ENCODE measurements around the gene LDB2.

Gene LDB2

DNA sequence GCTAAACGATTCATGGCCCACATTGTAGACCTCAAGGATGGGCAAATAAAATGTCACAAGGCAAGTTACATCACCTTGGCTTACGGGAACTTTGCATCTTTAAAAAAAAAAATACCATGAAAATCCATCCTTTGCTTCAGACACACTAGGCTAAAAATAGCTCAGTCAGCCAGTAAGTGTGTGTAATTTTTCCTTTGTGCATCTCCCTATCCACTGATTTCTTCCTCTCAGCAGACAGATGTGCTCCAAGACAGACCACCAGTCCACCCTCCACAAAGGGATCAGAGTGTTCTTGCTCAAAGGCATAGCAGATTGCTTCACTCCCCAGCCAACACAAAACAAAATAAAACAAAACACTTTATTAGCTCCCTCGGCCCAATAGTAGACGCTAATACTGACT lies 14.6 kb downstream of the LDB2 start:
- DNase-seq: no peak

DNA sequence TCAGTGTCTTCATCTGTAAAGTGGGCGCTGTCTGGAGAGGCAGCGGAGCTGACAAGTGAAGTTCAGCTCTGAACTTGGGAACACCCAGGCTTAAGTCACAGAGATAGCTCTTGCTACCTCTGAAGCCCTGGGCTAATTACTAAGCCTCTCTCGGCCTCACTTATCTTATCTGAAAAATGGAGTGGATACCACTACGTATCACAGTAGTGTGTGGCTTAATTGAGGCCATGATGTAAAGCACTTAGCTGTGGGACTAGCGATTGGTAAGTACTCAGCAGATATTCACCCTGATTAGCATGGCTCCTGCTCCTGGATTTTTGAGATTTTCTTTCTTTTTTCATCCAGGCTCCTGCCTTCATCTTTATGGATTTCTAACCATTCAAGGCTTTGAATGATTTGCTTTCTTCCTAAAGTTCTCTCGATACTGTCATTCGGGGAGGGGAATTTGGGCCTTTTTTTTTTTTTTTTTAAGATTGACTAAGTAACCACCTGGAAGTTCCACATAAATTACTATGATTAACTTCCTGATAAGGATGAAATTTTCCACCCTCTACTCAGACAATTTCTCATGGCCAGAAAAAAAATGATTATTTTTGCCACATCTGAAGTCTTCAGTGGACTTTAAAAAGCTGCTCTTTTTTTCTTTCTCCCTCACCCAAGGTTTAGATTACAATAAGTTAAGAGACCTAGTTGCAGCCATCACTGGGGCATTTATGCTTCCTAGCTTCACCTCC lies 17.1 kb downstream of the LDB2 start:
- no peak for DNase-seq

- no peak for DNase-seq
These were observed 23.0 kb downstream of the LDB2 start for GRCh38 chr4:16875487-16875886.

GRCh38 chr4:16869594-16870245 lies 28.7 kb downstream of the LDB2 start:
- DNase-seq: no peak

DNA sequence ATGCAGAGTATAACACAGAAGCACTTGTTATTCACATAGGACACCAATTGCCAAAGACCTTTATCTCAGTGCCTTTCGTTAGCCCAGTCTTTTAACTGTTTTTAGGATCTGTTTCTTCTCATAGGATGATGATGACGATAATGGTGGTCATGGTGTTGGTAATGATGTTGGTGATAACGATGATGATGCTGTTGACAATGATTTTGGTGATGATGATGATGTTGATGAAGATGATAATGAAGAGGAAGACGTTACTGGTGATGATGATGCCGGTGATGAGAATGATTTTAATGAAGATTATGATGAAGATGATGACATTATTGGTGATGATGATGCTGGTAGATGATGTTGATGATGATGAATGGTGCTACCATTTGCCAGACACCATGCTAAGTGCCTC lies 29.8 kb downstream of the LDB2 start:
- no peak for DNase-seq

DNA sequence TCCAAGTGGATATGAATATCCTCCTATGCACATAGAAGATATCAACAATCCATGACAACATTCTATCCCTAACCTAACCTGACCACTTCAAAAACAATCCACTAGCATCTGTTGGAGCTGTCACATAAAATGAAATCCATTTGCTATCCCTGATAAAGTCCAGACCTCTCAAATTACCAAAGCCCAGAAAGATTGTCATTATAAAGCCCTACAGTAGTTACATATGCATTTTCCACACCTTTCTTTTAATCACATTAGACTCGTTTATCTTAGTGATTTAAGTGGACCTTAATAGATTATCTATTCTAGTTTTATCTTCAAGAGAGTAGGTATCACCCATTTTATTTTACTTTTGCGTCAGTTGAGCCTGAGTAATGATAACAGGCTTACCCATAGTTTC lies 30.6 kb downstream of the LDB2 start:
- DNase-seq: no peak

DNA sequence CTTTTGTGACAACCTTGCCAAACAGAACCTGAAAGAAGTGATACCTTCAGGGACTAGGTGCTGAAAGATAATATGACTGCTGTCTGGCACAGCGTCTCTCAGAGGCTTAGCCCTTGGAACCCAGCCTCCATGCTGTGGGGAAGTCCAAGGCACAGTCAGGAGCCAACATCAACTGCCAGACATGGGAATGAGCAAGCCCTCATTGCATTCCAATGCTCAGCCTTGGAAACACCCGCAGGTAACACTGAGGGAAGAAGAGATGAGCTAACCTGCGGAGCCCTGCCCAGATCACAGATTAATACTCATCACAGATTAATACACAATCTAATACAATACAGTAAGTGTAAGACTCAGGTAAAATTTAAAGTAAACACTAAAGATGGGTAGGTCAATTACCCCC lies 31.5 kb downstream of the LDB2 start:
- DNase-seq: no peak

- no peak for DNase-seq
These were observed 32.6 kb downstream of the LDB2 start for GRCh38 chr4:16865897-16866283.

DNA sequence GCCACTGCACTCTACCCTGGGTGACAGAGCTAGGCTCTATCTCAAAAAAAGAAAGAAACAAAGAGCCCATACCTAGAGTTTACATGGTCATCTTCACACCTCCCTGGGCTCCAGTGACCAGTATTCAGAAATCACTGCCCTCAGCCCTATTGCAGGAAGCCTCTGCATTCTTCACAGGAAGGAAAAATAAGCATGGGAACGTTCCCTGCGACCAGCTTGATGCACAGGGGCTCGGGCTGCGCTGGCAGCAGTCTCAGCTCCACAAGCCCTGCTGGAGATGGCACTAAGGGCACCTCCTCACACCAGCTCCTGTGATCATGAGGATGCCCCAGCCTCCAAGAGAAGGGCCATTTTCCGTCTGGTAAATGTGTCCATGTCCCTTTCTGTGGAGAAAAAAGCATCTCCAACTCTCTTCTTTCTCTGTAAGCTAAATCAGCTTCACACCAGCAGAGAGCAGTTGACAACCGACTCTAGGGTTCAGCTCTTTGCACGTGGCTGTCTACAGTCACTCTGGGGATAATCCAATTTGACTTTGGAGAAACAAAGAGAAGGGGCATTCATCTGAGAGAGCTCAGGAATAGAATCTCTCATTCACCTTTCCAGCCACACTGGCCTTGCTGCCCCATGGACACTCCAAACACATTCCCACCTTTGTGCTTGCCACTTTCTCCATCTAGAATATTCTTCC lies 33.1 kb downstream of the LDB2 start:
- DNase-seq: no peak

DNA sequence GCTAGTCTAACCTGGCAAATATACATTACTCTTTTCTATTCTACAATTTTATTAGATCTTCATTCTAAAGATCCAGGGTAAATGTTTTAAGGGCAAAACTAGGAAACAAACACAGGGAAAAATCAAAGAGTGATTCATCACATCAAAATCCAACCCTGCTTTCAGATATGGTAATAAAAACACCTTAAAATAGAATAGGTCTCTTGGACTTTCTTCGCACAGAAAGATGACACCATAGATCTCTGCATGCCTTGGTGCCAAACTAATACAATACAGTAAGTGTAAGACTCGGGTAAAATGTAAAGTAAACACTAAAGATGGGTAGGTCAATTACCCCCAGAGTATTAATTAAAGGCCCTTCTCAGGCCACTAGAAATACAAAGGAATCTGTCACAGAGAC lies 34.2 kb downstream of the LDB2 start:
- no peak for DNase-seq

- no peak for DNase-seq
These were observed 35.7 kb downstream of the LDB2 start for GRCh38 chr4:16862697-16863096.

DNA sequence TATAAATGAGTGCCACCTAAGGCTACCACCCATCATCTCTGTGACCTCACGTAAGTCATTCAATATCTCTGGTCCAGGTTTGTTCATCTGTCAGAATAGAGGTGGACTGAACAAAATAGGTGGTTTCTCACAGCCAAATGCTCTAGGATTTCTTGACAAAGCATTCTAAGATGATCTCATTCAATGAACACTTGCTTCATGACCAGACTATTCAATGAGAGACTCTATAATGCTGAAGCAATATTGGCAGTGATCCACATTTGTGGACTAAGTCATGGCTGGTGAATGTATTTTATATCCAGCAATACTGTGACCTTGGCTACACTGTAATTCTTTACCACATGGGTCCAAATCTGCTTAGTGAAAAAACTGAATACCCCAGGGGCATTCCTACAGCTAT lies 37.9 kb downstream of the LDB2 start:
- DNase-seq: no peak

- DNase-seq: no peak
These were observed 39.4 kb downstream of the LDB2 start for GRCh38 chr4:16859031-16859430.

- no peak for DNase-seq
These were observed 40.1 kb downstream of the LDB2 start for GRCh38 chr4:16858275-16858752.

DNA sequence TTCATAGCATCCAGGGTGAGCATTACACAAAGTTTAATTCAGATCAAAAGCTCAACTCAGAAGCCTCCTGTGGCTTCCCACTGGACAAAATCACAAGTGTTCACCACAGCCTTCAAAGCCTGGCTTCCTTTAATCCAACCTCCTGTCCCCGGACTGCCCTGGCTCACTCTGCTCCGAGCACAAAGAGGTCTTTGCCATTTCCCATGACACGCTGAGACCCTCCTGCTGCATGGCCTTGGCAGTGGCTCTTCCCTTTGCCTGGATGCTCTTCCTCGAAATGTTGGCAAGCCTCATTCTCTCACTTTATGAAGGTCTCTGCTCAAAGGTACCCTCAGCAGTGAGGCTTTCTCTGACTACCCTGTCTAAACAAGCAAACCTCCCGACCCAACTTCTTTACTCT lies 41.0 kb downstream of the LDB2 start:
- DNase-seq: no peak

DNA sequence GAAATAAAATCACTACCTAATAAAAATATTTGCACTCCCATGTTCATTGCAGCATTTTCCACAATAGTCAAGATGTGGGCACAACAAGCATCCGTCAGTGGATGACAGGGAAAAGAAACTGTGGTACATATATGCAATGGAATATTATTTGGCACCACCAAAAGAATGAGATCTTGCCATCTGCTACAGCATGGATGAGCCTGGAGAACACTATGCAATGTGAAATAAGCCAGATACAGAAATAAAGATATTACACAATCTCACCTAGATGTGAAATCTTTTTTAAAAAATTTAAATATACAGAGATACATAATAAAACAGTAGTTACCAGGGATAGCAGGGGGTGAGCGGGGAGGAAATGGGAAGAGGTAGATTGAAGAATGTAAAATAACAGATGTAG lies 44.8 kb downstream of the LDB2 start:
- DNase-seq: no peak

DNA sequence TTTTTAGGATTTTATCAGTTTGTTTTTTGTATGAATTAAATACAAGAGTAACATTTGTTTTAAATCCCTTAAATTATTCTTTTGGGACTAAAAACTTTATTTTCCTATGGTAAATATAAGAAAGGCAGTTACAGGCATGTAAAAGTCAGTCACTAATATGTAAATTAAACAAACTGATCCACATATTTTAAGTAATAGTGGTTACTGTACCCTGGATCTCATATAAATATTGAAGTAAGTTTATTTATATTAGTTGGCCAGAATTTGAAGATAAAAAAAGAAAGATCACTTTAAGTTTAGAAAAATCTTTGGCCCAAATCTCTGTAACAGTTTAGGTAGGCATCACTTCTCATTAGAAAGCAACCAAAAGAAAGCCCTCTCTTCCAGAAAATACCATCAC lies 45.8 kb downstream of the LDB2 start:
- DNase-seq: no peak

- DNase-seq: no peak
These were observed 46.2 kb downstream of the LDB2 start for GRCh38 chr4:16852228-16852627.

DNA sequence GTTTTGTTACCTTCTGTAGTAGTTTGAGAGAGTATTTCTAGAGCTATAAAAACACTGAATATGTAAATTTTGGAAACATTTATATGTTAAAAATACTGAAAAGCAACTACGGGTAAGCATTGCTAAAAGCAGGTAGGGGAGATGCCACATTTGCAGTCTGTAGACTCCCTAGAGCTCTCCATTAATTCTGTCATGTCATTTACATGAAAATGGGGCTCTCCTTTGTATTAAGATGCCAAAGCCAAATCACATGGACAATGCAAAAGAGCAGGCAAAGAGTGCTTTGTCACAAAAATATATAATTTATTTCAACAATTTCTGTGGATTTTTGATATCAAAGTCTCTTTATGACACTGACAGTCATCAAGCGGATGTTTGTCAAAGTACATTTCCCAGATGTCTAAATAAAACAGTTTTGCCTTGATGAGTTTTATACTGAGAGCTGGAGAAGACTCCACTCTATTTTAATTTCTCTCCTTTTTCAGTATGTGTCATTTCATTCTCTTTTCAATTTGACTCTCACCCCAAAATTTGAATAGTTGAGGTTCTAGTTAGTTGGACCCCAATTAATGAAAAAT lies 51.8 kb downstream of the LDB2 start:
- no peak for DNase-seq

DNA sequence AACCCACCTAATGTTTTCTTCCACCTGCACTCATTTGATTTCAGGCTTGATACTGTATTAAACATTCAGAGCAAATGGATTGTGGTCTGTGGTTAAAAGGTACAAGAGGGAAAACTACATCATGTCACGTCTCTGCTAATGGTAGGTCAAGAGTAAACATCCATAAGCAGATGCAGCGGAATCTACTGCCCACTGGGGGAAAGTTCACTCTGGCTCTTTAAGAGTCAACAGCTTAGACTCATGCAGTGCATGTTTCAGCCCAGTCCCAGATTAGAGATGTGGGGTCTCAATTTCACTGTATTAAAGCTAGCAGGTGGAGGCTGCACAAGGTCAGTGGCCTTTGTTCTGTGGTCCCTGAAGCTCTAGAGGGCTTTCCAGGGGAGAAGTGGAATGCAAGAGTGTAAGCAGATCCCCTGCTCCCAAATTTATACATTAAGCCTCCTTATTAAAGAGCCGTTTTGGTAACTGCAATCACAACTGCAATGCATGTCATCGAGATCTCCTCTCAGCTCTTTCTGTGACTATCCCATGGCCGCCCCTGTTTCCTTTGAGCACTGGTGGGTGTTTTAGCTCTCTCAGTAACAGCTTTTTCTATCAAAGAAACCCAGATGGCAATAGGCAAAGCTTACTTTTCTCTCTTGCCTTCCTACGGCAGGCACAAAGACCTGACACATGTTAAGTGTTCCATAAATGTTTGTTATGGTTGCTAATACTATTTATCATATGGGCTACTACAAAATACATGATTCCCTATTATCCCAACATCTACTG lies 53.4 kb downstream of the LDB2 start:
- DNase-seq: no peak

GRCh38 chr4:16843831-16844508 lies 54.5 kb downstream of the LDB2 start:
- DNase-seq: no peak

DNA sequence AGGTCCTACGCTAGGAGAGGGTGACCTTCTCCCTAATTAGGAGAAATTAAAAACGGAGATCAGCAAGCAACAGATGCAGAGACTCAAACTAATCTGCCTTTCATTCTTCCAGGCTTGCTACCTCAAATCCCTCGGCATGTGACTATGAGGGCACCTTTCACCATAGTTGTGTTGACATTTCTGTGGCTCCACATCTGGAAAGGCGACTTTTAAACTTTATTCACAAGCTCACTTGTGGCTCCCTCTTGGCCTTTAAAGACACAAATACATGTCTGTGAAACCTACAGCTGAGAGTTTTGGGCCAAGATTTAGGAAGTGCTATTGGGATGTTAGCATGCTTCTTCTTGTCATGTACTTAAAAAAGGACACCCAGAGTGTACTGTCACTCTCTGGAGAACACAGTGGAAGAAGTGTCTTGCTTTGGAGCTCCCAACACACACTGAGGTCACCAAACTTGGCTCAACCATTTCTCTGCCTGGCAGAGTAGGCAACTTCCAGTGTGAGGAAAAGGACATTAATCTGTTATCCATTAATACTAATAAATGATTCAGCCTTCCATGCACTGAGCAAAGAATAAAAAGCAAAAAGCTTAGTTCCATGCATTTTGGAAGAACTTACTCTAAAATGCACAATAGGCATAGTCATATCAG lies 60.1 kb downstream of the LDB2 start:
- no peak for DNase-seq
